Kidney epithelial cell (primary cell): ENCODE results near the gene REX1BD. TPM values are rescaled to one million over a fixed set of nuclear protein-coding genes. Genes with fewer than 3 reads are reported as not detected.
A peak's percentile ranks its signal among the peaks of the same experiment; 100 is the strongest.

Experiments used
- DNase-seq: peaks from one replicate; pipeline ENCODE4 v3.0.0-alpha.2; 2010; ENCODE audit warnings: low read depth
- H3K27me3 ChIP-seq: 2 replicates; pipeline ENCODE4 v1.6.0; 2011; ENCODE audit warnings: low read length; ENCODE audit not compliant: control insufficient read depth, insufficient read depth
- H3K36me3 ChIP-seq: 2 replicates; pipeline ENCODE4 v1.5.1; 2011; ENCODE audit warnings: low read length; ENCODE audit not compliant: control insufficient read depth, insufficient read depth
- H3K4me3 ChIP-seq: 2 replicates; pipeline ENCODE4 v1.5.1; 2011; ENCODE audit warnings: low read depth, mild to moderate bottlenecking, control low read depth, low read length
- total RNA-seq: library from RNA; depleted of rRNA; stranded (reverse); fragments of >200 nt; gene quantifications from 2 replicates; pipeline ENCODE4 v1.2.3, GENCODE V29; 2015
- TF ChIP-seq, protein P1 (sequence below): IDR thresholded peaks from 2 replicates; pipeline ENCODE4 v1.5.1; 2011; ENCODE audit warnings: mild to moderate bottlenecking, moderate library complexity, low read length, control low read depth, inconsistent platforms; ENCODE audit not compliant: insufficient read depth, poor library complexity, severe bottlenecking

Gene REX1BD
- total RNA-seq, 1 donor from 2014 or later, result 136 TPM

DNA sequence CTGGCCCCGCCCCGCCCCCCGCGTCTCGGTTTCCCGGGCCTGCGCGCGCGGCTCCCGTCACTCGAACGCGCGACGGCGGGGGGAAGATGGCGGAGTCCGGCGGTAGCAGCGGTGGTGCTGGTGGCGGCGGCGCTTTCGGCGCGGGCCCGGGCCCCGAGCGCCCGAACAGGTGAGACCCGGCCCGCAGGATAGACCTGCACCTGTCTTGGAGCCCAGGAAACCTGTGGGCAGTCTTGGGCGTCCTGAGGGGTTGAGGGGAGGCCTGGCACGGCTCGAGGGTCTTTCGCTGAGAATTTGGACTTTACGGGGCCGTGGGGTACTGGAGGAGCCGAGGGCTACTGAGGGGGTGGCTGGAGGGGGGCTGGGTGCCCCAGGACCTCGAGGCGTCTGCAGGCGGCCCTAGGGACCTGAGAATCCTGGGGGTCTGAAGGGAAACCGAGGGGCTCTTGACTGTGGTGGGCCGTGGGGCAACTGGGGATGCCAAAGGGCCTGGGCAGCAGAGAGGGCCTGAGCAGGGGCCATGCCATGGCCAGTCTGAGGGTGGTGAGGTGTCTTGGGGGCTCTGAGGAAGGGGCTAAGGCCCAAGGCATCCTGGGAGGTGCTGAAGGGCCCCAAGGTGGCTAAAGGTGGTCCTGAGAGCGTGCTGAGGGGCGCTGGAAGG lies 48.5 kb downstream of the REX1BD start, which contains the start of gene KLHL26:
KLHL26 (plus strand) TSS at position 60 of the 661 bp plus-strand sequence; CDS start at position 87, 27 bp downstream.
- H3K36me3 ChIP-seq, result no peaks in the 10 kb centered on the region
- TF ChIP-seq, protein P1, sequence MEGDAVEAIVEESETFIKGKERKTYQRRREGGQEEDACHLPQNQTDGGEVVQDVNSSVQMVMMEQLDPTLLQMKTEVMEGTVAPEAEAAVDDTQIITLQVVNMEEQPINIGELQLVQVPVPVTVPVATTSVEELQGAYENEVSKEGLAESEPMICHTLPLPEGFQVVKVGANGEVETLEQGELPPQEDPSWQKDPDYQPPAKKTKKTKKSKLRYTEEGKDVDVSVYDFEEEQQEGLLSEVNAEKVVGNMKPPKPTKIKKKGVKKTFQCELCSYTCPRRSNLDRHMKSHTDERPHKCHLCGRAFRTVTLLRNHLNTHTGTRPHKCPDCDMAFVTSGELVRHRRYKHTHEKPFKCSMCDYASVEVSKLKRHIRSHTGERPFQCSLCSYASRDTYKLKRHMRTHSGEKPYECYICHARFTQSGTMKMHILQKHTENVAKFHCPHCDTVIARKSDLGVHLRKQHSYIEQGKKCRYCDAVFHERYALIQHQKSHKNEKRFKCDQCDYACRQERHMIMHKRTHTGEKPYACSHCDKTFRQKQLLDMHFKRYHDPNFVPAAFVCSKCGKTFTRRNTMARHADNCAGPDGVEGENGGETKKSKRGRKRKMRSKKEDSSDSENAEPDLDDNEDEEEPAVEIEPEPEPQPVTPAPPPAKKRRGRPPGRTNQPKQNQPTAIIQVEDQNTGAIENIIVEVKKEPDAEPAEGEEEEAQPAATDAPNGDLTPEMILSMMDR, result no peak

DNA sequence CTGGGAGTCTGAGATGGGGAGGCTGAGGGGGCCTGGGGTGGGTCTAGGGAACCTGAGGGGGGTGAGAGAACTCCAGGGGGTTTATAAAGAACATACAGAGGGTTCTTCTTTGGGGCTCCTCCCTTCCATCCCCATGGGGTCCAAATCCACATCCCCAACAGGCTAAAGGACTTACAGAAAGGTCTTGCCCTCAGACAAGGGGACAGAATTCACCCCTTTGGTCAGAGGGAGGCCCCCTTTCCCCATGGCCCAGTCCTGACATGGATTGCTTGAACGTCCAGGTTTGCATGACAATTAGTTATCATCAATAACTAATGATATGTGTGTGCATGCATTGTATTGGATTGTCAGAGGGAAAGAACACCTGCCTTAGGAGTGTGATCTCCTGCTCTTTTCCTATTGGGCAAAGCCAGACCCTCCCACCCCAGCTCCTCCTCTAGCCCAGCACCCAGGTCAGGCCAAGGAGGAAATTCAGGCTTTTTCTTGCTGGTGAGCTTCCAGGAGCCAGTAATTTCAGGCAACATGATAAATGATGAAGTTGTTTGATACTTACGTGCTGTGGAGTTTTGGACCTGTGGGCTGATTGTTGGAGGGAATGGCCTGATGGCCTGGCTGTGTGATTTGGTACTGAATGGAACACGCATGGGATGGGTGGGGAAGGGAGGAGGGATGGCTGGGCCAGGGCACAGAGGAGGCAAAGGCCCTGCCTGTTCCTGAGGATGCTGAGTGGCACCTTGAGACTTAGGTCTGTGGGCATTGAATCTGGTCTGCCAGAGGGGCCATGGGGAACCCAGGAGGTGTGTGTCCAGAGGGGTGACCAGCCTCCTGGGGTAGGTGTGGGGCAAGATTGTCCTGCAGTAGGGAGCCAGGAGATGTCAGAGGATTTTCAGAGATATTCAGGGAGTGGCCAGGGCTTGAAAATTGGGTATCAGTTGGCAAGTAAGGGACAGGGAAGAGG lies 49.4 kb downstream of the REX1BD start:
- DNase-seq, result no peak
- TF ChIP-seq, protein P1, result no peak

More for the DNA sequence above, 48.5 kb downstream of the REX1BD start, which contains the start of gene KLHL26:
- Histone ChIP-seq H3K27me3 (peaks cover 6% of the 10 kb centered on the region), H3K4me3 (peak within 1 kb of the TSS; percentile 73)
- no peak for DNase-seq

DNA sequence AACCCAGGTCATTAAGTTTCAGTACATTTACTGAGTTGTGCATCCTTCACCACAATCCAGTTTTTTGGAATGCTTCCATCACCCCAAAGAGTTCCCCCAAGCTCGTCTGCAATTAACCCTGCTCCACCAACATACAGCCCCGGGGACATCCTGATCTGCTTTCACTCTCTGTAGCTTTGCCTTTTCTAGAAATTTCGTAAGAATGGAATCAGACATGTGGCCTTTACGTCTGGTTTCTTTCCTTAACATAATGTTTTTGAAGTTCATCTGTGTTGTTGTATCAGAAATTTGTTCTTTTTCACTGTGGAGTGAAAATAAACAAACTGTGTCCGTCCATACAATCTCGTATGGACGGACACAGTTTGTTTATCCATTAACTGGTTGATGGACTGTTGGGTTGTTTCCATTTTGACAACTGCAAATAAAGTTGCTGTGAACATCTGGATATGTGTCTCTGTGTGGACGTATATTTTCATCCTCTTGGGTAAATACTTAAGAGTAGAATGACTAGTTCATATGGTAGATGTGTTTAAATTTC lies 51.2 kb downstream of the REX1BD start:
- no peaks in the 10 kb centered on the region for H3K36me3 ChIP-seq
- TF ChIP-seq, protein P1, result no peak

More for the DNA sequence above, 49.4 kb downstream of the REX1BD start:
- H3K27me3 ChIP-seq, result peaks cover 6% of the 10 kb centered on the region
- peak overlapping the region; percentile 73 for H3K4me3 ChIP-seq
- no peaks in the 10 kb centered on the region for H3K36me3 ChIP-seq

More for the DNA sequence above, 51.2 kb downstream of the REX1BD start:
- Histone ChIP-seq H3K27me3 (no peaks in the 10 kb centered on the region), H3K4me3 (no peak overlapping the region)
- no peak for DNase-seq

Other genes with a start within 250 kb of the REX1BD start
- gene PGPEP1, start 248.2 kb upstream of the REX1BD start, total RNA-seq, result 28.8 and 34.4 TPM in 2 replicates
- gene GDF15, start 202.6 kb upstream of the REX1BD start, total RNA-seq, result 637 and 822 TPM in 2 replicates
- 0.08 and 0.14 TPM in 2 replicates for gene LRRC25, start 191.2 kb upstream of the REX1BD start, total RNA-seq
- gene SSBP4, start 169.4 kb upstream of the REX1BD start, total RNA-seq, result 92.6 and 96.2 TPM in 2 replicates
- gene ISYNA1, start 150.7 kb upstream of the REX1BD start, total RNA-seq, result 53.9 and 59.5 TPM in 2 replicates
- gene ELL, start 66.7 kb upstream of the REX1BD start, total RNA-seq, result 12.7 and 13.1 TPM in 2 replicates
- gene FKBP8, start 45.2 kb upstream of the REX1BD start, total RNA-seq, result 253 and 291 TPM in 2 replicates
- 121 and 172 TPM in 2 replicates for gene KXD1, start 30.9 kb upstream of the REX1BD start, total RNA-seq
- 859 and 990 TPM in 2 replicates for gene UBA52, start 16.9 kb upstream of the REX1BD start, total RNA-seq
- gene CRLF1, start 18.0 kb downstream of the REX1BD start, total RNA-seq, result 16.5 and 30.1 TPM in 2 replicates
- 3.8 and 6.5 TPM in 2 replicates for gene TMEM59L, start 24.1 kb downstream of the REX1BD start, total RNA-seq
- 7.5 and 9.6 TPM in 2 replicates for gene KLHL26, start 48.2 kb downstream of the REX1BD start, total RNA-seq
- gene CRTC1, start 94.9 kb downstream of the REX1BD start, total RNA-seq, result 2.3 and 5.5 TPM in 2 replicates
- gene COMP, start 202.5 kb downstream of the REX1BD start, total RNA-seq, result not detected in 2 replicates
- 71.6 and 81.1 TPM in 2 replicates for gene UPF1, start 243.2 kb downstream of the REX1BD start, total RNA-seq